ENCODE measurements around the gene SF3A2. TPM values are rescaled to one million over a fixed set of nuclear protein-coding genes. Genes with fewer than 3 reads are reported as not detected.

Gene SF3A2
- total and polyA plus RNA-seq, 4 donors, result 37.2 to 113 (median 63.0) TPM

GRCh38 chr19:2231621-2232221 is 4.9 kb upstream of the SF3A2 start:
- no peak overlapping the region for H3K27ac ChIP-seq (ENCODE audit: low read depth in 1 of 2, low read length in 1 of 2)
- ATAC-seq (ENCODE audit: insufficient read depth, low FRiP score) (no peak), DNase-seq (no peak)
- no peak for TF ChIP-seq CTCF (IDR thresholded peaks at IDR 0.05; ENCODE audit: control extremely low read depth, extremely low read depth)
- peaks cover 7 to 65% (median 8%) of the 10 kb centered on the region in 4 donors for H3K36me3 ChIP-seq (ENCODE audit: control insufficient read depth in 4 of 4, insufficient read depth in 4 of 4, low read length in 4 of 4)
- peaks cover 0 to 14% (median 4%) of the 10 kb centered on the region in 5 donors for H3K4me1 ChIP-seq (ENCODE audit: control insufficient read depth in 5 of 5, insufficient read depth in 5 of 5, low read length in 5 of 5)
- 88 to 91% methylated on average over 21 of the region's 21 CpGs for WGBS, 2 donors
- H3K9me3 ChIP-seq (ENCODE audit: control insufficient read depth in 4 of 4, insufficient read depth in 3 of 4, low read length in 3 of 4), result no peaks in the 10 kb centered on the region
- no peaks in the 10 kb centered on the region for H3K27me3 ChIP-seq (ENCODE audit: control insufficient read depth in 3 of 3, insufficient read depth in 3 of 3, low read length in 2 of 3)
- no peak overlapping the region for H3K9ac ChIP-seq (ENCODE audit: insufficient read depth in 1 of 2, low read length in 2 of 2)
- H3K4me3 ChIP-seq, result no peak overlapping the region

- WGBS, 2 donors, result 83 to 86% methylated on average over 30 of the region's 30 CpGs
- H3K36me3 ChIP-seq (ENCODE audit: control insufficient read depth in 4 of 4, insufficient read depth in 4 of 4, low read length in 4 of 4), result peaks cover 3 to 57% (median 8%) of the 10 kb centered on the region in 4 donors
- no peak overlapping the region for H3K27ac ChIP-seq (ENCODE audit: low read depth in 1 of 2, low read length in 1 of 2)
- H3K27me3 ChIP-seq (ENCODE audit: control insufficient read depth in 3 of 3, insufficient read depth in 3 of 3, low read length in 2 of 3), result no peaks in the 10 kb centered on the region
- H3K4me3 ChIP-seq, result no peak overlapping the region
- no peaks in the 10 kb centered on the region for H3K9me3 ChIP-seq (ENCODE audit: control insufficient read depth in 4 of 4, insufficient read depth in 3 of 4, low read length in 3 of 4)
- DNase-seq, result no peak
- no peak for ATAC-seq (ENCODE audit: insufficient read depth, low FRiP score)
- H3K4me1 ChIP-seq (ENCODE audit: control insufficient read depth in 5 of 5, insufficient read depth in 5 of 5, low read length in 5 of 5), result peaks cover 3 to 20% (median 6%) of the 10 kb centered on the region in 5 donors
- TF ChIP-seq CTCF (IDR thresholded peaks at IDR 0.05; ENCODE audit: control extremely low read depth, extremely low read depth), result no peak
- no peak overlapping the region for H3K9ac ChIP-seq (ENCODE audit: insufficient read depth in 1 of 2, low read length in 2 of 2)
Observed at GRCh38 chr19:2232286-2233151, 4.1 kb upstream of the SF3A2 start.

- no peak overlapping the region for H3K27ac ChIP-seq (ENCODE audit: low read depth in 1 of 2, low read length in 1 of 2)
- H3K9me3 ChIP-seq (ENCODE audit: control insufficient read depth in 4 of 4, insufficient read depth in 3 of 4, low read length in 3 of 4), result no peaks in the 10 kb centered on the region
- TF ChIP-seq CTCF (IDR thresholded peaks at IDR 0.05; ENCODE audit: control extremely low read depth, extremely low read depth), result no peak
- no peaks in the 10 kb centered on the region for H3K27me3 ChIP-seq (ENCODE audit: control insufficient read depth in 3 of 3, insufficient read depth in 3 of 3, low read length in 2 of 3)
- peaks cover 10 to 24% (median 15%) of the 10 kb centered on the region in 5 donors for H3K4me1 ChIP-seq (ENCODE audit: control insufficient read depth in 5 of 5, insufficient read depth in 5 of 5, low read length in 5 of 5)
- peaks cover 3 to 46% (median 7%) of the 10 kb centered on the region in 4 donors for H3K36me3 ChIP-seq (ENCODE audit: control insufficient read depth in 4 of 4, insufficient read depth in 4 of 4, low read length in 4 of 4)
- 90 to 92% methylated on average over 25 of the region's 25 CpGs for WGBS, 2 donors
- no peak overlapping the region for H3K4me3 ChIP-seq
- DNase-seq, result no peak
- ATAC-seq (ENCODE audit: insufficient read depth, low FRiP score), result no peak
- H3K9ac ChIP-seq (ENCODE audit: insufficient read depth in 1 of 2, low read length in 2 of 2), result no peak overlapping the region
Observed at GRCh38 chr19:2233601-2234280, 2.9 kb upstream of the SF3A2 start.

Measured in lung (tissue), 12 donors.